Measurements from ENCODE around the gene CTPS1. TPM values are rescaled to one million over a fixed set of nuclear protein-coding genes. Genes with fewer than 3 reads are reported as not detected.

The CTPS1 gene
- total and polyA plus RNA-seq, 8 donors: 6.4 to 45.5 (median 23.1) TPM

DNA sequence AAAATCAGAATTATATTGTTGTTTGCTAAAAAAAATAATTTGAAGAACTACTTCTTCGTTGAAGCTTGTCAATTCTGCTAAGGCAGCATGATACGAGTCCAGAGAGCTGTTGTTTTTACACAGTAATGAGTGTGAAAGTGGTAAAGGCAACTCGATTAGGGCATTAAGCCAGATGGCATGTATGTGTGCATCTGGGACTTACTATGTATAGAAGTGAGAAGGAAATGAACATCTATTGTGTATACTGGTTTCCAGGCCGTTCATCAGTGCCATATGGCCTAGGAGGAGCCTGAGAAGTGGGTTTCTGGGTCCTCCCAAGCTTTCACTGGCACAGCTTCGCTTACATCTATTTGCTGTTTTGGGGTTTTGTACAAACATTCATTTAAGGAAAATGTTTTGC, 5.7 kb downstream of the CTPS1 start:
- Histone ChIP-seq H3K4me1 (peaks cover 20 to 56% (median 36%) of the 10 kb centered on the region in 4 donors), H3K4me3 (no peak overlapping the region), H3K27ac (peak overlapping the region in 3 of 5 donors; percentile 0 to 52 (median 6)), H3K9me3 (no peaks in the 10 kb centered on the region), H3K27me3 (no peaks in the 10 kb centered on the region), H3K36me3 (peaks cover 31 to 69% (median 61%) of the 10 kb centered on the region in 4 donors)
- DNase-seq: no peak
- intact Hi-C loops (cut with DNase I; ENCODE audit: low total_unique reads): no loop called here
- 68 to 84% (median 80%) methylated on average over 5 of the region's 5 CpGs for WGBS, 5 donors
- TF ChIP-seq EP300 (IDR thresholded peaks at IDR 0.05): no peak
- no peak for TF ChIP-seq POLR2AphosphoS5 (IDR thresholded peaks at IDR 0.05)
- TF ChIP-seq POLR2A (IDR thresholded peaks at IDR 0.05): no peak

DNA sequence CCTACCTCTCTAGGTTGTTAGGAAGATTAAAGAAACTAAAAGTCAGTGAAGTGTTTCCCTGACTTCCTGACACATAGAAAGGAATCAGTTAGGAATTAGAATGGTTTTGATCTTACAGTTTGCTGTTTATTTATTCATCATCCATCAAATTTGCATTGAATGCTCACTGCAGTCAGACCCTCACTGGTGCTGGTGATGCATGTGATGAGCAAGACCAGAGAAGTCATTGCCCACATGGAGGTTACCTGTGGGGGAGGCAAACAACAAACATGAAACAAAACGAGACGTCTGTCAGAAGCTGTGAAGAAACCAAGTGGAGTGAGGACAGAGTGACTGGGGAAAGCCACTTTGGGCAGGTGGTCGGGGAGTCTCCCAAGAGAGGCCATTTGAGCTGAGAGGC, 6.4 kb downstream of the CTPS1 start:
- Histone ChIP-seq H3K27ac (peak overlapping the region in 2 of 5 donors; percentile 6 to 52), H3K36me3 (peaks cover 31 to 74% (median 66%) of the 10 kb centered on the region in 4 donors), H3K4me1 (peaks cover 13 to 55% (median 29%) of the 10 kb centered on the region in 4 donors), H3K27me3 (no peaks in the 10 kb centered on the region), H3K4me3 (no peak overlapping the region), H3K9me3 (no peaks in the 10 kb centered on the region)
- no peak for TF ChIP-seq CTCF (IDR thresholded peaks at IDR 0.05)
- no peak for DNase-seq
- intact Hi-C loops (cut with DNase I; ENCODE audit: low total_unique reads): no loop called here
- WGBS, 5 donors: 66 to 95% (median 89%) methylated on average over 3 of the region's 3 CpGs

DNA sequence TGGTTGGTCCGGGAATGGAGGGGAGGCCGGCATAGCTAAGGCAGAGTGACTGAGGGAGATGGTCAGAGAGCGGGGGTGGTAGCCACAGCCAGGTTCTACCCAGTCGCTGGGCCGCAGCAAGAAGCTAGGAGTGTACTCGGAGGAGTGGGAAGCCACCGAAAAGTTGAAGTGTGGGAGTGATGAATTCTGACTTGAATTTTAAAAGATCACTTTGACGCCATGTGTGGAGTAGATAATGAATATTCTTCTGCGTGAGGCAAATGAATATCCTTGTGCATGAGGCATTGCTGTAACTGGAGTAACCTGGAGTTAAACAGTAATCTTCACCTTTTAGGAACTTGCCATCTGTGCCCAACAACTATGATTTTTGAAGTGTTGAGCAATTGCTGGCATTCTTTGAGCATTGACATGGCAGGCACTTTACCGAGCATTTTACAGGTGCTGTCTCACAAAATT, 6.9 kb downstream of the CTPS1 start:
- TF ChIP-seq POLR2A (IDR thresholded peaks at IDR 0.05) (no peak), CTCF (IDR thresholded peaks at IDR 0.05) (no peak), POLR2AphosphoS5 (IDR thresholded peaks at IDR 0.05) (no peak), EP300 (IDR thresholded peaks at IDR 0.05) (no peak)

GRCh38 chr1:40986956-40987355, 7.5 kb downstream of the CTPS1 start:
- Histone ChIP-seq H3K9me3 (no peaks in the 10 kb centered on the region), H3K27me3 (no peaks in the 10 kb centered on the region), H3K27ac (no peak overlapping the region), H3K36me3 (peaks cover 31 to 85% (median 77%) of the 10 kb centered on the region in 4 donors), H3K4me1 (peaks cover 3 to 47% (median 18%) of the 10 kb centered on the region in 4 donors), H3K4me3 (no peak overlapping the region)
- 89 to 98% (median 93%) methylated on average over 3 of the region's 3 CpGs for WGBS, 5 donors
- TF ChIP-seq POLR2AphosphoS5 (IDR thresholded peaks at IDR 0.05) (no peak), CTCF (IDR thresholded peaks at IDR 0.05) (no peak), EP300 (IDR thresholded peaks at IDR 0.05) (no peak), POLR2A (IDR thresholded peaks at IDR 0.05) (no peak)
- peak in 1 of 2 donors; percentile 45 for DNase-seq
- intact Hi-C loops (cut with DNase I; ENCODE audit: low total_unique reads): no loop called here

More for the DNA sequence above, 6.9 kb downstream of the CTPS1 start:
- H3K27me3 ChIP-seq: no peaks in the 10 kb centered on the region
- DNase-seq: no peak
- H3K27ac ChIP-seq: no peak overlapping the region
- peaks cover 31 to 79% (median 71%) of the 10 kb centered on the region in 4 donors for H3K36me3 ChIP-seq
- H3K4me3 ChIP-seq: no peak overlapping the region
- WGBS, 5 donors: 91 to 99% (median 96%) methylated on average over 10 of the region's 10 CpGs
- intact Hi-C loops (cut with DNase I; ENCODE audit: low total_unique reads): no loop called here
- no peaks in the 10 kb centered on the region for H3K9me3 ChIP-seq
- H3K4me1 ChIP-seq: peaks cover 8 to 53% (median 24%) of the 10 kb centered on the region in 4 donors
